Endodermal cell (in vitro differentiated cells): ENCODE measurements around the gene REG3A. TPM values are rescaled to one million over a fixed set of nuclear protein-coding genes. Genes with fewer than 3 reads are reported as not detected.

Source experiments
- DNase-seq: peaks from one replicate; pipeline ENCODE4 v3.0.0-alpha.2; 2017
- H3K27ac ChIP-seq: 2 replicates; pipeline ENCODE4 v1.5.1; 2013; ENCODE audit warnings: mild to moderate bottlenecking, low read depth, low read length, moderate library complexity
- H3K27me3 ChIP-seq: 2 replicates; pipeline ENCODE4 v1.6.1; 2013; ENCODE audit warnings: mild to moderate bottlenecking, low read length, moderate library complexity; ENCODE audit not compliant: insufficient read depth, control insufficient read depth, poor library complexity, severe bottlenecking
- H3K36me3 ChIP-seq: 2 replicates; pipeline ENCODE4 v1.7.0; 2013; ENCODE audit warnings: mild to moderate bottlenecking, low read length, moderate library complexity; ENCODE audit not compliant: control insufficient read depth, insufficient read depth
- H3K4me1 ChIP-seq: one replicate; pipeline ENCODE4 v1.7.0; 2013; ENCODE audit warnings: low read length; ENCODE audit not compliant: control insufficient read depth, insufficient read depth
- H3K4me3 ChIP-seq: 2 replicates; pipeline ENCODE4 v1.5.1; 2013; ENCODE audit warnings: mild to moderate bottlenecking, low read length, moderate library complexity
- H3K9ac ChIP-seq: 2 replicates; pipeline ENCODE4 v1.6.1; 2013; ENCODE audit warnings: mild to moderate bottlenecking, low read length, moderate library complexity; ENCODE audit not compliant: poor library complexity, severe bottlenecking; ENCODE audit errors: extremely low read depth
- H3K9me3 ChIP-seq: 2 replicates; pipeline ENCODE4 v1.6.1; 2013; ENCODE audit warnings: mild to moderate bottlenecking, low read length, moderate library complexity; ENCODE audit not compliant: control insufficient read depth
- H3K27ac Mint-ChIP-seq: 2 replicates; pipeline ENCODE4 v1.8.0; 2020; ENCODE audit warnings: mixed read lengths
- H3K27me3 Mint-ChIP-seq: 2 replicates; pipeline ENCODE4 v1.8.0; 2021; ENCODE audit warnings: mild to moderate bottlenecking, mixed read lengths; ENCODE audit not compliant: insufficient read depth
- H3K36me3 Mint-ChIP-seq: 2 replicates; pipeline ENCODE4 v1.8.0; 2020; ENCODE audit warnings: low read depth, mixed read lengths
- H3K4me1 Mint-ChIP-seq: 2 replicates; pipeline ENCODE4 v1.8.0; 2020; ENCODE audit warnings: mixed read lengths
- H3K4me3 Mint-ChIP-seq: 2 replicates; pipeline ENCODE4 v1.8.0; 2020; ENCODE audit warnings: mild to moderate bottlenecking, moderate library complexity, mixed read lengths
- H3K9me3 Mint-ChIP-seq: 2 replicates; pipeline ENCODE4 v1.8.0; 2020; ENCODE audit warnings: mild to moderate bottlenecking, mixed read lengths
- CTCF ChIP-seq: fragments of 200-600 bp; sonication (generic); conservative IDR thresholded peaks from 2 replicates; pipeline ENCODE4 v1.5.0; 2021; ENCODE audit warnings: antibody characterized with exemption, mild to moderate bottlenecking
- WGBS, 2 experiments: methylation state at CpG; one replicate each; pipeline versions ENCODE4 v1.1.5 to v1.1.7; 2013; ENCODE audit warnings: missing lambda C conversion rate in 2 of 2, mixed read lengths in 1 of 2; ENCODE audit not compliant: insufficient coverage in 1 of 2, insufficient read length in 1 of 2; 5-methylcytosine and 5-hydroxymethylcytosine counted together
- total RNA-seq, 2 donors: library from RNA; stranded (reverse); fragmentation: NEBNext Ultra II Directional in 1 of 2; extraction: Animal tissue kit (Norgen Biotek cat#: 25700) in 1 of 2; gene quantifications; 2 replicates in 1 of 2; 3 replicates in 1 of 2; pipeline ENCODE4 v1.2.1, GENCODE V29; 2021

The REG3A gene
- total RNA-seq, 2 donors from 2014 or later = not detected

GRCh38 chr2:79129260-79129659, 30.3 kb downstream of the REG3A start:
- H3K4me3 ChIP-seq = no peak overlapping the region
- H3K27me3 ChIP-seq = peaks cover 4% of the 10 kb centered on the region
- H3K9me3 ChIP-seq = no peaks in the 10 kb centered on the region
- no peak for TF ChIP-seq CTCF
- no peak overlapping the region for H3K4me3 Mint-ChIP-seq
- no peak overlapping the region for H3K9ac ChIP-seq
- H3K27me3 Mint-ChIP-seq = no peaks in the 10 kb centered on the region
- no peak overlapping the region for H3K27ac Mint-ChIP-seq
- H3K4me1 Mint-ChIP-seq = peaks cover 5% of the 10 kb centered on the region
- WGBS, 2 experiments = 92 to 100% methylated on average over 5 to 6 of the region's 6 CpGs
- H3K27ac ChIP-seq = no peak overlapping the region
- H3K4me1 ChIP-seq = no peaks in the 10 kb centered on the region
- H3K36me3 Mint-ChIP-seq = no peaks in the 10 kb centered on the region
- DNase-seq = no peak
- H3K36me3 ChIP-seq = no peaks in the 10 kb centered on the region
- no peaks in the 10 kb centered on the region for H3K9me3 Mint-ChIP-seq

- Mint-ChIP-seq H3K36me3 (no peaks in the 10 kb centered on the region), H3K9me3 (no peaks in the 10 kb centered on the region), H3K4me1 (peaks cover 5% of the 10 kb centered on the region), H3K27me3 (no peaks in the 10 kb centered on the region), H3K4me3 (no peak overlapping the region), H3K27ac (no peak overlapping the region)
- no peaks in the 10 kb centered on the region for H3K36me3 ChIP-seq
- H3K27me3 ChIP-seq = peaks cover 4% of the 10 kb centered on the region
- TF ChIP-seq CTCF = no peak
- H3K4me1 ChIP-seq = no peaks in the 10 kb centered on the region
- DNase-seq = no peak
- no peak overlapping the region for H3K9ac ChIP-seq
- H3K9me3 ChIP-seq = no peaks in the 10 kb centered on the region
- no peak overlapping the region for H3K27ac ChIP-seq
- 96 to 100% methylated on average over 1 to 2 of the region's 3 CpGs for whole genome bisulfite sequencing, 2 experiments
- H3K4me3 ChIP-seq = no peak overlapping the region
Observed at GRCh38 chr2:79128406-79128805, 31.1 kb downstream of the REG3A start.

- no peak overlapping the region for H3K27ac ChIP-seq
- H3K27me3 ChIP-seq = peaks cover 14% of the 10 kb centered on the region
- DNase-seq = no peak
- Mint-ChIP-seq H3K27me3 (peaks cover 7% of the 10 kb centered on the region), H3K4me3 (no peak overlapping the region), H3K27ac (no peak overlapping the region), H3K4me1 (no peaks in the 10 kb centered on the region), H3K36me3 (no peaks in the 10 kb centered on the region), H3K9me3 (no peaks in the 10 kb centered on the region)
- no peak overlapping the region for H3K9ac ChIP-seq
- 92 to 100% methylated on average over 3 of the region's 3 CpGs for WGBS, 2 experiments
- TF ChIP-seq CTCF = no peak
- H3K4me1 ChIP-seq = no peaks in the 10 kb centered on the region
- no peak overlapping the region for H3K4me3 ChIP-seq
- no peaks in the 10 kb centered on the region for H3K9me3 ChIP-seq
- H3K36me3 ChIP-seq = no peaks in the 10 kb centered on the region
Observed at GRCh38 chr2:79125721-79125985, 33.9 kb downstream of the REG3A start.
